ENCODE results near the gene CRIP2. TPM values are rescaled to one million over a fixed set of nuclear protein-coding genes. Genes with fewer than 3 reads are reported as not detected.

Gene CRIP2
- total and polyA plus RNA-seq, 10 of the 15 experiments (the other 5 are each of a cell fraction or from before 2014, with no cell fraction given), result 0.04 to 0.62 (median 0.37) TPM; not detected in 5

DNA sequence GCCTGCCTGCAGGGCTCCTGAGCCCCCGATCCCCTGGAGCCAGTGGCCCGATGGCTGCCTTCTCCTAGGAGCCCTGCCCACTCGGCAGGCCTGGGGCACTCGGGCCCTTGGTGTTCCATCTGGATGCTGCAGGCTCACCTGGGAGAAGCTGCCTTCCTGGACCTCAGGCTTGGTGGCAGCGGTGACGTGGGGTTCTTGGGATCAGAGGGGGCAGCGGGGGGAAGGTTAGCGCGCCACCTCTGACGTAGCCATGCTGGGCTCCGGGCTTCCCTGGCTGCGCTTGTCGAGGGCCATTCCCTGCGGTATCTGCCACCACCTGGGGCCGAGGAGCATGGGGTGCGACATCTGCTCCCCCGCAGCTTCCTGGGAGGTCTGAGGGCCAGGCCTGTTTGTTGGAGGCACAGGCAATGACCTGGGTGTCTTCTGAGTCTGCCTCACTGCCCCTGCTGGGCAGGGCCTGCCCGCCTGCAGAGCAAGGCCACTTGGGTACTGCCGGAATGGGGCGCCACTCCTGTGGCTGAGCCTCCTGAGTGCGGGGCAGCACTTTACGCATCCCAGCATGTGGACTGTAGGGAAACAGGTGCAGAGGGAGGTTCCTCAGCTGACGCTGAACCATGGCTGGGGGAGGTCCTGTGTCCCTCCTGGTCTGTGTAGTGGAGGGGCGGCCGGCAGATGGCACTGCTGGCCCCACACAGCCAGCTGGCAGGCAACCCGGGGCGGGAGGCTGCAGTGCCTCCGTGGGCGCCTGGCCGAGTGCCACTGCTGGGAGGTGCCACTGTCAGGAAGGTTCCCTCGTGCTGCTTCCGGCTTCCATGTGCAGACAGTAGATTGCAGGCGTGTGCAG is 34.7 kb upstream of the CRIP2 start:
- ATAC-seq, result no peak
- no TSS peak for BruUV-seq (replicated peaks)
- ChIA-PET CTCF (no interaction called here), SMC1A (ENCODE audit: uncharacterized antibody, unreplicated experiment) (no interaction called here), POLR2A (no interaction called here), RAD21 (ENCODE audit: unreplicated experiment) (no interaction called here)
- no peak overlapping the region for H3K4me2 ChIP-seq (ENCODE audit: control insufficient read depth, insufficient read depth)
- peaks cover 0 to 15% of the 10 kb centered on the region in 2 experiments; a peak in 3 of 4 replicates for H3K36me3 ChIP-seq (ENCODE audit: control insufficient read depth in 2 of 2, insufficient read depth in 2 of 2, low read length in 1 of 2)
- H2AFZ ChIP-seq (ENCODE audit: control insufficient read depth, low read depth, low read length), result no peak overlapping the region
- no peaks in the 10 kb centered on the region for H4K20me1 ChIP-seq (ENCODE audit: control insufficient read depth, insufficient read depth)
- no peak for FAIRE-seq
- WGBS (ENCODE audit: insufficient coverage, insufficient replicate concordance, low lambda C conversion rate, missing lambda C conversion rate), result 86% methylated on average over 33 of the region's 33 CpGs
- H3K79me2 ChIP-seq (ENCODE audit: control insufficient read depth, insufficient read depth, low read length), result peaks cover 25% of the 10 kb centered on the region
- DNase-seq (ENCODE audit: low read depth, low spot score), result no peak
- in situ Hi-C loops (cut with MboI) (no loop called here), intact Hi-C loops (cut with micrococcal nuclease; ENCODE audit: unreplicated experiment) (no loop called here)
- no peaks in the 10 kb centered on the region for H3K9me3 ChIP-seq (replicated peaks; ENCODE audit: control insufficient read depth, insufficient read depth, low read length)
- H3K27me3 ChIP-seq (replicated peaks in 1 of 2; ENCODE audit: control insufficient read depth in 2 of 2, insufficient read depth in 2 of 2, low read length in 1 of 2), result no peaks in the 10 kb centered on the region
- TF ChIP-seq POLR2A (IDR thresholded peaks at IDR 0.05; ENCODE audit: low read depth, low read length) (peak; percentile 24; the same call in 1 of the 2 replicates), TBL1XR1 (IDR thresholded peaks at IDR 0.05; ENCODE audit: low read depth, low read length) (no peak)
- no peak overlapping the region for H3K27ac ChIP-seq (ENCODE audit: control insufficient read depth, insufficient read depth)
- no peak overlapping the region for H3K4me3 ChIP-seq
- H3K9ac ChIP-seq (ENCODE audit: control insufficient read depth, insufficient read depth, low read length), result no peak overlapping the region
- H3K4me1 ChIP-seq (ENCODE audit: control insufficient read depth, insufficient read depth, low read length), result no peaks in the 10 kb centered on the region

DNA sequence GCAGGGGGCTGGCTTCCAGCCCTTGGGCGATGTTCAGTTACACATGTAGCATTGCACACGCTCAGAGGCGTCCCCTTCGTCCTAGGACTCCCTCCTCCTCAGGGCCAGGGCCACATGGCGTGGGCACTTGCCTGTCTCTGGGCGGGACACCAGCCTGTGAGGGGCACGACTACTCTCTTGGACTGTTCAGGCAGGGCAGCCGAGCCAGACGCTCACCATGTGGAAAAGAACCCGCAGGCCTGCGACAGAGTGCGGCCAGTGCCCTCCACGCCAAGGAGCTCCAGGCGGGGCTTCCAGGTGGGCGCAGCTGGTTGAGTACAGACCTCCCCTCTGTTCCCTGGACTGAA is 34.1 kb upstream of the CRIP2 start:
- no TSS peak for BruUV-seq (replicated peaks)
- Histone ChIP-seq H3K4me2 (ENCODE audit: control insufficient read depth, insufficient read depth) (no peak overlapping the region), H3K9me3 (replicated peaks; ENCODE audit: control insufficient read depth, insufficient read depth, low read length) (no peaks in the 10 kb centered on the region), H3K27me3 (replicated peaks in 1 of 2; ENCODE audit: control insufficient read depth in 2 of 2, insufficient read depth in 2 of 2, low read length in 1 of 2) (no peaks in the 10 kb centered on the region), H3K9ac (ENCODE audit: control insufficient read depth, insufficient read depth, low read length) (no peak overlapping the region), H3K27ac (ENCODE audit: control insufficient read depth, insufficient read depth) (no peak overlapping the region), H3K79me2 (ENCODE audit: control insufficient read depth, insufficient read depth, low read length) (peaks cover 19% of the 10 kb centered on the region), H2AFZ (ENCODE audit: control insufficient read depth, low read depth, low read length) (no peak overlapping the region), H3K4me3 (no peak overlapping the region), H3K4me1 (ENCODE audit: control insufficient read depth, insufficient read depth, low read length) (no peaks in the 10 kb centered on the region), H4K20me1 (ENCODE audit: control insufficient read depth, insufficient read depth) (no peaks in the 10 kb centered on the region), H3K36me3 (ENCODE audit: control insufficient read depth in 2 of 2, insufficient read depth in 2 of 2, low read length in 1 of 2) (peaks cover 0 to 15% of the 10 kb centered on the region in 2 experiments; a peak in 3 of 4 replicates)
- FAIRE-seq (no peak), ATAC-seq (no peak), DNase-seq (ENCODE audit: low read depth, low spot score) (no peak)
- intact Hi-C loops (cut with micrococcal nuclease; ENCODE audit: unreplicated experiment), result no loop called here
- POLR2A ChIA-PET, result no interaction called here
- SMC1A ChIA-PET (ENCODE audit: uncharacterized antibody, unreplicated experiment), result no interaction called here
- RAD21 ChIA-PET (ENCODE audit: unreplicated experiment), result no interaction called here
- in situ Hi-C loops (cut with MboI), result no loop called here
- 96% methylated on average over 15 of the region's 15 CpGs for WGBS (ENCODE audit: insufficient coverage, insufficient replicate concordance, low lambda C conversion rate, missing lambda C conversion rate)
- CTCF ChIA-PET, result no interaction called here
- no peak for TF ChIP-seq SP1 (IDR thresholded peaks at IDR 0.05; ENCODE audit: low read depth, low read length)
- TF ChIP-seq ZNF274 (IDR thresholded peaks at IDR 0.05; ENCODE audit: insufficient read depth, insufficient read length), result no peak
- TF ChIP-seq TCF7 (IDR thresholded peaks at IDR 0.05; ENCODE audit: borderline replicate concordance), result no peak
- no peak for TF ChIP-seq MEF2A (IDR thresholded peaks at IDR 0.05; ENCODE audit: insufficient read depth, low read depth, low read length)
- TF ChIP-seq CHD1 (IDR thresholded peaks at IDR 0.05; ENCODE audit: low read depth, low read length), result no peak
- TF ChIP-seq, protein P1, sequence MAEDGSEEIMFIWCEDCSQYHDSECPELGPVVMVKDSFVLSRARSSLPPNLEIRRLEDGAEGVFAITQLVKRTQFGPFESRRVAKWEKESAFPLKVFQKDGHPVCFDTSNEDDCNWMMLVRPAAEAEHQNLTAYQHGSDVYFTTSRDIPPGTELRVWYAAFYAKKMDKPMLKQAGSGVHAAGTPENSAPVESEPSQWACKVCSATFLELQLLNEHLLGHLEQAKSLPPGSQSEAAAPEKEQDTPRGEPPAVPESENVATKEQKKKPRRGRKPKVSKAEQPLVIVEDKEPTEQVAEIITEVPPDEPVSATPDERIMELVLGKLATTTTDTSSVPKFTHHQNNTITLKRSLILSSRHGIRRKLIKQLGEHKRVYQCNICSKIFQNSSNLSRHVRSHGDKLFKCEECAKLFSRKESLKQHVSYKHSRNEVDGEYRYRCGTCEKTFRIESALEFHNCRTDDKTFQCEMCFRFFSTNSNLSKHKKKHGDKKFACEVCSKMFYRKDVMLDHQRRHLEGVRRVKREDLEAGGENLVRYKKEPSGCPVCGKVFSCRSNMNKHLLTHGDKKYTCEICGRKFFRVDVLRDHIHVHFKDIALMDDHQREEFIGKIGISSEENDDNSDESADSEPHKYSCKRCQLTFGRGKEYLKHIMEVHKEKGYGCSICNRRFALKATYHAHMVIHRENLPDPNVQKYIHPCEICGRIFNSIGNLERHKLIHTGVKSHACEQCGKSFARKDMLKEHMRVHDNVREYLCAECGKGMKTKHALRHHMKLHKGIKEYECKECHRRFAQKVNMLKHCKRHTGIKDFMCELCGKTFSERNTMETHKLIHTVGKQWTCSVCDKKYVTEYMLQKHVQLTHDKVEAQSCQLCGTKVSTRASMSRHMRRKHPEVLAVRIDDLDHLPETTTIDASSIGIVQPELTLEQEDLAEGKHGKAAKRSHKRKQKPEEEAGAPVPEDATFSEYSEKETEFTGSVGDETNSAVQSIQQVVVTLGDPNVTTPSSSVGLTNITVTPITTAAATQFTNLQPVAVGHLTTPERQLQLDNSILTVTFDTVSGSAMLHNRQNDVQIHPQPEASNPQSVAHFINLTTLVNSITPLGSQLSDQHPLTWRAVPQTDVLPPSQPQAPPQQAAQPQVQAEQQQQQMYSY (CRISPR knock-in tag; IDR thresholded peaks at IDR 0.05), result no peak
- TF ChIP-seq, protein P2, sequence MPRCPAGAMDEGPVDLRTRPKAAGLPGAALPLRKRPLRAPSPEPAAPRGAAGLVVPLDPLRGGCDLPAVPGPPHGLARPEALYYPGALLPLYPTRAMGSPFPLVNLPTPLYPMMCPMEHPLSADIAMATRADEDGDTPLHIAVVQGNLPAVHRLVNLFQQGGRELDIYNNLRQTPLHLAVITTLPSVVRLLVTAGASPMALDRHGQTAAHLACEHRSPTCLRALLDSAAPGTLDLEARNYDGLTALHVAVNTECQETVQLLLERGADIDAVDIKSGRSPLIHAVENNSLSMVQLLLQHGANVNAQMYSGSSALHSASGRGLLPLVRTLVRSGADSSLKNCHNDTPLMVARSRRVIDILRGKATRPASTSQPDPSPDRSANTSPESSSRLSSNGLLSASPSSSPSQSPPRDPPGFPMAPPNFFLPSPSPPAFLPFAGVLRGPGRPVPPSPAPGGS (IDR thresholded peaks at IDR 0.05; ENCODE audit: borderline replicate concordance, insufficient read depth, low read depth, low read length, poor library complexity, severe bottlenecking), result no peak
- TF ChIP-seq SMC3 (IDR thresholded peaks at IDR 0.05; ENCODE audit: borderline replicate concordance, low read length), result no peak
- no peak for TF ChIP-seq RFX5 (IDR thresholded peaks at IDR 0.05; ENCODE audit: low read depth, low read length)
- no peak for TF ChIP-seq STAT3 (IDR thresholded peaks at IDR 0.05; ENCODE audit: low read depth, low read length)
- no peak for TF ChIP-seq SPI1 (IDR thresholded peaks at IDR 0.05; ENCODE audit: borderline replicate concordance, insufficient read depth, low read depth, low read length)
